MG63 (cell line): ENCODE results near the gene TAOK1. TPM values are rescaled to one million over a fixed set of nuclear protein-coding genes. Genes with fewer than 3 reads are reported as not detected.

ENCODE experiments used
- total RNA-seq: library from RNA; depleted of rRNA; stranded (reverse); fragments of >200 nt; shearing (Covaris generic); gene quantifications from 2 replicates; pipeline ENCODE4 v1.2.3, GENCODE V29; 2014; ENCODE audit warnings: low replicate concordance; rRNA removed

The TAOK1 gene
- total RNA-seq, 1 experiment from 2014 or later, result 15.7 TPM

Other genes starting within 250 kb of the TAOK1 start
- 13.7 and 23.2 TPM in 2 replicates for gene MYO18A, start 210.0 kb upstream of the TAOK1 start, total RNA-seq
- gene CRYBA1, start 143.5 kb upstream of the TAOK1 start, total RNA-seq, result 0.69 TPM in 1 of 2 replicates, not detected in the other
- gene NUFIP2, start 96.2 kb upstream of the TAOK1 start, total RNA-seq, result 21.9 and 34.4 TPM in 2 replicates
- gene ABHD15, start 176.7 kb downstream of the TAOK1 start, total RNA-seq, result 7.8 and 8.9 TPM in 2 replicates
- gene TP53I13, start 178.3 kb downstream of the TAOK1 start, total RNA-seq, result 28.6 and 48.8 TPM in 2 replicates
- 17.1 and 36.4 TPM in 2 replicates for gene GIT1, start 199.3 kb downstream of the TAOK1 start, total RNA-seq
- gene ANKRD13B, start 202.8 kb downstream of the TAOK1 start, total RNA-seq, result 12.1 and 15.7 TPM in 2 replicates
- gene CORO6, start 232.5 kb downstream of the TAOK1 start, total RNA-seq, result 1.2 TPM in 1 of 2 replicates, not detected in the other